Measurements from ENCODE around the gene EPHA4.

The EPHA4 gene

GRCh38 chr2:221465776-221466175 is 106.3 kb downstream of the EPHA4 start:
- DNase-seq: no peak

GRCh38 chr2:221464971-221465370 is 107.1 kb downstream of the EPHA4 start:
- DNase-seq: no peak

- no peak for DNase-seq
Measured at GRCh38 chr2:221463241-221463896, 108.7 kb downstream of the EPHA4 start.

GRCh38 chr2:221461901-221462300 is 110.2 kb downstream of the EPHA4 start:
- DNase-seq: no peak

GRCh38 chr2:221460136-221460535 is 112.0 kb downstream of the EPHA4 start:
- DNase-seq: no peak

GRCh38 chr2:221458578-221458977 is 113.5 kb downstream of the EPHA4 start:
- peak; percentile 12 for DNase-seq

GRCh38 chr2:221455214-221455613 is 116.9 kb downstream of the EPHA4 start:
- DNase-seq: peak; percentile 84

- DNase-seq: peak; percentile 81
Measured at GRCh38 chr2:221454459-221455105, 117.5 kb downstream of the EPHA4 start.

- no peak for DNase-seq
Measured at GRCh38 chr2:221451862-221452788, 120.0 kb downstream of the EPHA4 start.

- no peak for DNase-seq
Measured at GRCh38 chr2:221450280-221450679, 121.8 kb downstream of the EPHA4 start.

GRCh38 chr2:221449406-221449805 is 122.7 kb downstream of the EPHA4 start:
- DNase-seq: no peak

GRCh38 chr2:221448844-221449390 is 123.2 kb downstream of the EPHA4 start:
- DNase-seq: peak; percentile 12

GRCh38 chr2:221448057-221448843 is 123.9 kb downstream of the EPHA4 start:
- DNase-seq: peak; percentile 64

GRCh38 chr2:221447310-221447709 is 124.8 kb downstream of the EPHA4 start:
- no peak for DNase-seq

- no peak for DNase-seq
Measured at GRCh38 chr2:221446140-221446539, 126.0 kb downstream of the EPHA4 start.

- DNase-seq: no peak
Measured at GRCh38 chr2:221444106-221444505, 128.0 kb downstream of the EPHA4 start.

GRCh38 chr2:221443645-221444044 is 128.5 kb downstream of the EPHA4 start:
- DNase-seq: no peak

GRCh38 chr2:221442128-221442527 is 130.0 kb downstream of the EPHA4 start:
- DNase-seq: peak; percentile 93

GRCh38 chr2:221439761-221440479 is 132.2 kb downstream of the EPHA4 start:
- DNase-seq: no peak

GRCh38 chr2:221437056-221437455 is 135.0 kb downstream of the EPHA4 start:
- peak; percentile 67 for DNase-seq

GRCh38 chr2:221435171-221435570 is 136.9 kb downstream of the EPHA4 start:
- no peak for DNase-seq

GRCh38 chr2:221434142-221434541 is 138.0 kb downstream of the EPHA4 start:
- peak; percentile 48 for DNase-seq

Measured in NCI-H82 (cell line).